Cardiac muscle cell (in vitro differentiated cells and primary cell): ENCODE measurements around the gene C5orf58. TPM values are rescaled to one million over a fixed set of nuclear protein-coding genes. Genes with fewer than 3 reads are reported as not detected.
"Not testable (repeated sequence)": the region's sequence is repeated elsewhere in the genome, so short reads cannot be mapped to it uniquely, and the experiment has no call there.

Source experiments
- DNase-seq, 2 donors: peaks; one replicate each; pipeline versions ENCODE4 v3.0.0 to v3.0.0-alpha.2; 2010 to 2017; ENCODE audit warnings: low read depth in 1 of 2, low spot score in 1 of 2
- H3K27ac ChIP-seq: fragments of 200-600 bp; sonication (generic); 2 replicates; pipeline ENCODE4 v1.5.1; 2016
- H3K27me3 ChIP-seq: fragments of 200-600 bp; sonication (generic); 2 replicates; pipeline ENCODE4 v1.6.0; 2016; ENCODE audit warnings: control low read depth
- H3K36me3 ChIP-seq: fragments of 200-600 bp; sonication (generic); 2 replicates; pipeline ENCODE4 v1.5.1; 2016; ENCODE audit warnings: control low read depth
- H3K4me1 ChIP-seq: fragments of 200-600 bp; sonication (generic); 2 replicates; pipeline ENCODE4 v1.8.1; 2017; ENCODE audit warnings: low read depth, mild to moderate bottlenecking, mixed run types
- H3K4me3 ChIP-seq: fragments of 200-600 bp; sonication (generic); 2 replicates; pipeline ENCODE4 v1.5.1; 2016; ENCODE audit warnings: mild to moderate bottlenecking
- H3K9me3 ChIP-seq: fragments of 200-600 bp; sonication (generic); 2 replicates; pipeline ENCODE4 v1.5.1; 2017; ENCODE audit warnings: low read depth, mild to moderate bottlenecking, control low read depth
- CTCF ChIP-seq: IDR thresholded peaks from 2 replicates; pipeline ENCODE4 v1.5.1; 2012; ENCODE audit warnings: low read depth, mild to moderate bottlenecking, low read length
- polyA plus RNA-seq: library from polyadenylated mRNA; unstranded; fragments of >200 nt; fragmentation: Nextera tagmentation; extraction: Ambion mirVana; gene quantifications from 2 replicates; pipeline ENCODE4 v1.2.1, GENCODE V29; 2016
- total RNA-seq: library from RNA; depleted of rRNA; stranded (reverse); fragments of >200 nt; gene quantifications from 2 replicates; pipeline ENCODE4 v1.2.3, GENCODE V29; 2016

Gene C5orf58
- total and polyA plus RNA-seq, 2 experiments from 2014 or later, result not detected

DNA sequence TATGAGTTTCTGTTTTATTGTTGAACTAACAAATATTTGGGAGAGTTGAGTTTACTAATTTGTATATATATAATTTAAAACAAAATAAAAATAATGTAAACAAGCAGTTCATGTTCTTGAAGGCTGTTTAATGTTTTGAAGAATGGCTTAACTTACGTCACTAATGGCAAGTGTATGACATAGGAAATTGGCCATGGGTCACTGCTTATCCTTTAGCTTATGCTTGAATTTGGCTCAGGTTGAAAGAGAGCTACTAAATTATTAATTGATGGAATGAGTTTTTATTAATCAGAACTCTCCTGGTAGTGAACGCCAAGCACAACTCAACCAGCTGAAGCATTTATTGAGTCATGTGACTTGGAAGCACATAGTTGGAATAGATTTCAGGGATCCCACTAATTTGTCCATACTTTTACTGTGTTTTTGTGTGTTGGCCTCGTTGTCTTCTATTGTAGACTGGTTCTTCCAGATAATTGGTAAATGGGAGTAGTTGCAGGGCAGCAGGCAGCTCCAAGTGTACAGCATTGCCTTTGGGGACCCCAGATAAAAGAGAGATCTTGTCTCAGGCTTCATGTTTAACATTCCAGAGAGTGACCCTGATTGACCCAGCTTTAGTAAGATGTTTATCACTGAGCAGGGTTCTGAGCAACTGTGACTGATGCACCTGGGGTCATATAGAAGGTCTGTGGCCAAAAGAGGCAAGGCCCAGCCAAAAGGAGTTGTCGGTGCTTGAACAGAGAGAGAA lies 13.5 kb downstream of the C5orf58 start:
- H3K9me3 ChIP-seq, result no peaks in the 10 kb centered on the region
- no peak overlapping the region for H3K4me3 ChIP-seq
- DNase-seq, result no peak
- H3K4me1 ChIP-seq, result peaks cover 7% of the 10 kb centered on the region
- H3K27me3 ChIP-seq, result no peaks in the 10 kb centered on the region
- TF ChIP-seq CTCF, result no peak
- H3K36me3 ChIP-seq, result no peaks in the 10 kb centered on the region
- no peak overlapping the region for H3K27ac ChIP-seq

GRCh38 chr5:170247363-170247762 lies 14.6 kb downstream of the C5orf58 start:
- H3K9me3 ChIP-seq, result no peaks in the 10 kb centered on the region
- H3K4me3 ChIP-seq, result no peak overlapping the region
- no peak overlapping the region for H3K27ac ChIP-seq
- no peak for TF ChIP-seq CTCF
- peak in 1 of 2 donors; percentile 40 for DNase-seq
- peaks cover 1% of the 10 kb centered on the region for H3K27me3 ChIP-seq
- H3K36me3 ChIP-seq, result no peaks in the 10 kb centered on the region
- H3K4me1 ChIP-seq, result peaks cover 9% of the 10 kb centered on the region

- no peak for TF ChIP-seq CTCF
- Histone ChIP-seq H3K4me3 (no peak overlapping the region), H3K27ac (no peak overlapping the region), H3K4me1 (peaks cover 9% of the 10 kb centered on the region), H3K27me3 (peaks cover 9% of the 10 kb centered on the region), H3K9me3 (no peaks in the 10 kb centered on the region), H3K36me3 (no peaks in the 10 kb centered on the region)
- DNase-seq, result no peak
These were observed 15.6 kb downstream of the C5orf58 start for GRCh38 chr5:170248172-170248930.

DNA sequence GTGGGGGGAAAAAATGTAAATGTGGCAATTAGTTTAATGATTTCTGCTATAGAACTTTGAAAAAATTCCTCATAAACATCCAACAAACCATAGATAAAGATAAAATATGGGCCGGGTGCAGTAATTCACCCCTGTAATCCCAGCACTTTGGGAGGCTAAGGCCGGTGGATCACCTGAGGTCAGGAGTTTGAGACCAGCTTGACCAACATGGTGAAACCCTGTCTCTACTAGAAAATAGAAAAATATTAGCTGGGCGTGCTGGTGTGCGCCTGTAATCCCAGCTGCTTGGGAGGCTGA lies 16.1 kb downstream of the C5orf58 start:
- not testable (repeated sequence) for H3K27ac ChIP-seq, H3K9me3 ChIP-seq, H3K36me3 ChIP-seq, DNase-seq, H3K4me1 ChIP-seq, H3K4me3 ChIP-seq
- peaks cover 15% of the 10 kb centered on the region for H3K27me3 ChIP-seq

DNA sequence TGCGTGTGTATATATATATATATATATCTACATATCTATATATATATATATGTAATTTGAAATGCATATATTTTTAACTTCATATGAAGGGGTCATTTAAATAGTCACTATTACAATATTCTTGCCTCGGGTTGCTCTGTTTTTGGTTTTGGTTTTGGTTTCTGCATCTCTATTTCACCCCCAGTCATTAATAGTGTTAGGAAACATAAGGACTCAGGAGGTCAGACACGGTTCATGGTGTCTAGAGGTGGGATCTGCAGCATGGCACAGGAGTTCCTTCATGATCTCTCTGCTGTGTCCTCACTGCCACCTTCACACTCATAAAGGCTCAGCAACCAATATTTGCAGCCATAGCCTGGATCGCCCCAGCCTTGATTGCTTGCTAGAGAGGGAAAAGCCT lies 16.6 kb downstream of the C5orf58 start:
- no peaks in the 10 kb centered on the region for H3K9me3 ChIP-seq
- TF ChIP-seq CTCF, result no peak
- H3K4me3 ChIP-seq, result no peak overlapping the region
- peaks cover 19% of the 10 kb centered on the region for H3K27me3 ChIP-seq
- peaks cover 9% of the 10 kb centered on the region for H3K4me1 ChIP-seq
- DNase-seq, result no peak
- H3K27ac ChIP-seq, result no peak overlapping the region
- no peaks in the 10 kb centered on the region for H3K36me3 ChIP-seq

DNA sequence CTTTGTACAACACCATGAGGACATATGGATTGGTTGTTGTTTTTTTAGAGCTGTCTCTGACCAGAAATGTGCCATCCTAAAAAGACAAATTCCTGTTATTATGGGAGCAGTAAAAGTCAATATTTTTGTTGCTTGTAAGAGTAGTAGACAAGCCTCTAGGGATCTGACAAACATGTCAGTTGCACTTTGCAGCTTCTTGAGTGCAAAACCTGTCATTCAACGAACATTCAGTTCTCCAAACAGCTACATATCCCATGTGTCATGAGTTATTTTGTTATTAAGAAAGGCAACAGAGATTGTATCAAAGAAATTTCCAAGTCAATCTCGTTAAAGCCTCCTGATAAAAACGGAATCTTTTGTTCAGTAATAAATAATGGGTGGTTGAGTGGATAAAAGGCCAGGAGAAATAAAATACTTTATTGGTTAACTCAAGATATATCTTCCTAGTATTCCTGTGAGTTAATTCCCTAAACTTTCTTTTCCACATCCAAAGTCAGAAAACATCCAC lies 18.1 kb downstream of the C5orf58 start:
- peaks cover 9% of the 10 kb centered on the region for H3K4me1 ChIP-seq
- H3K36me3 ChIP-seq, result no peaks in the 10 kb centered on the region
- H3K9me3 ChIP-seq, result no peaks in the 10 kb centered on the region
- no peak for TF ChIP-seq CTCF
- DNase-seq, result no peak
- H3K27me3 ChIP-seq, result peaks cover 25% of the 10 kb centered on the region
- H3K4me3 ChIP-seq, result no peak overlapping the region
- H3K27ac ChIP-seq, result no peak overlapping the region
